Peyer's patch (tissue), 4 donors: ENCODE measurements around the gene ARL5C. TPM values are rescaled to one million over a fixed set of nuclear protein-coding genes. Genes with fewer than 3 reads are reported as not detected.

Source experiments
- DNase-seq, 3 donors: peaks; one replicate each; pipeline ENCODE4 v3.0.0-alpha.2; 2017 to 2019
- H3K27ac ChIP-seq, 4 donors: fragments of 200-600 bp; sonication (generic); one replicate each; pipeline ENCODE4 v1.5.1; 2016 to 2019
- H3K27me3 ChIP-seq, 2 donors: fragments of 200-600 bp; sonication (generic); one replicate each; pipeline ENCODE4 v1.5.1; 2019
- H3K36me3 ChIP-seq, 3 donors: fragments of 200-600 bp; sonication (generic); one replicate each; pipeline ENCODE4 v1.5.1; 2016 to 2019
- H3K4me1 ChIP-seq, 4 donors: fragments of 200-600 bp; sonication (generic); one replicate each; pipeline ENCODE4 v1.5.1; 2016 to 2019
- H3K4me3 ChIP-seq, 4 donors: fragments of 200-600 bp; sonication (generic); 1 replicate in 3 of 4; 2 replicates in 1 of 4; pipeline ENCODE4 v1.5.1; 2016 to 2019; ENCODE audit warnings: mild to moderate bottlenecking in 1 of 4
- H3K9me3 ChIP-seq, 4 donors: fragments of 200-600 bp; sonication (generic); one replicate each; pipeline ENCODE4 v1.5.1; 2016 to 2019; ENCODE audit warnings: mild to moderate bottlenecking in 1 of 4
- CTCF ChIP-seq, 6 experiments: fragments of 450-650 bp in 4 of 6; fragments of 200-600 bp in 2 of 6; sonication (generic) in 1 of 6; IDR thresholded peaks; one replicate each; pipeline ENCODE4 v1.5.1; 2017 to 2019; ENCODE audit warnings: antibody characterized with exemption in 6 of 6, mild to moderate bottlenecking in 3 of 6, moderate library complexity in 1 of 6
- POLR2A ChIP-seq, 2 donors: fragments of 450-650 bp; IDR thresholded peaks; one replicate each; pipeline ENCODE4 v1.5.1; 2017; ENCODE audit warnings: antibody characterized with exemption in 2 of 2, mild to moderate bottlenecking in 2 of 2, moderate library complexity in 2 of 2
- total RNA-seq, 4 donors: library from RNA; depleted of rRNA; stranded (reverse); fragments of >200 nt; gene quantifications; one replicate each; pipeline ENCODE4 v1.1.0, GENCODE V29; 2016

Gene ARL5C
- total RNA-seq, 4 donors from 2014 or later = not detected

GRCh38 chr17:39200957-39201510, 35.1 kb upstream of the ARL5C start:
- H3K27me3 ChIP-seq = no peaks in the 10 kb centered on the region
- H3K4me3 ChIP-seq = peak overlapping the region; percentile 62 to 92 (median 76)
- no peak for TF ChIP-seq POLR2A (IDR thresholded peaks at IDR 0.05)
- TF ChIP-seq CTCF (IDR thresholded peaks at IDR 0.05) = no peak
- H3K27ac ChIP-seq = peak overlapping the region; percentile 92 to 98 (median 93)
- H3K36me3 ChIP-seq = peaks cover 0 to 42% (median 0%) of the 10 kb centered on the region in 3 donors
- DNase-seq = no peak
- H3K9me3 ChIP-seq = no peaks in the 10 kb centered on the region
- H3K4me1 ChIP-seq = peaks cover 0 to 30% (median 18%) of the 10 kb centered on the region in 4 donors

- Histone ChIP-seq H3K27ac (peak within 1 kb of the TSS; percentile 92 to 98 (median 93)), H3K4me3 (peak within 1 kb of the TSS; percentile 62 to 92 (median 76)), H3K4me1 (peaks cover 0 to 30% (median 21%) of the 10 kb centered on the region in 4 donors), H3K36me3 (peaks cover 0 to 41% (median 0%) of the 10 kb centered on the region in 3 donors), H3K27me3 (no peaks in the 10 kb centered on the region), H3K9me3 (no peaks in the 10 kb centered on the region)
- TF ChIP-seq CTCF (IDR thresholded peaks at IDR 0.05) (peak in 1 of 6 experiments; percentile 3), POLR2A (IDR thresholded peaks at IDR 0.05) (peak; percentile 30 to 40)
- DNase-seq = peak; percentile 74 to 89 (median 85)
These were observed 34.3 kb upstream of the ARL5C start, which contains the start of gene RPL19 for GRCh38 chr17:39200070-39200879. RPL19 (plus strand) TSS chr17:39200283; CDS start chr17:39200345, 62 bp downstream.

GRCh38 chr17:39199820-39200069, 33.8 kb upstream of the ARL5C start:
- peaks cover 0 to 30% (median 21%) of the 10 kb centered on the region in 4 donors for H3K4me1 ChIP-seq
- peak overlapping the region; percentile 92 to 98 (median 93) for H3K27ac ChIP-seq
- H3K36me3 ChIP-seq = peaks cover 0 to 36% (median 0%) of the 10 kb centered on the region in 3 donors
- H3K27me3 ChIP-seq = no peaks in the 10 kb centered on the region
- no peaks in the 10 kb centered on the region for H3K9me3 ChIP-seq
- TF ChIP-seq CTCF (IDR thresholded peaks at IDR 0.05) (no peak), POLR2A (IDR thresholded peaks at IDR 0.05) (peak in 1 of 2 donors; percentile 22)
- peak; percentile 84 to 96 (median 89) for DNase-seq
- peak overlapping the region; percentile 62 to 92 (median 76) for H3K4me3 ChIP-seq

GRCh38 chr17:39198186-39198566, 32.2 kb upstream of the ARL5C start:
- Histone ChIP-seq H3K36me3 (peaks cover 0 to 20% (median 0%) of the 10 kb centered on the region in 3 donors), H3K27ac (peak overlapping the region in 3 of 4 donors; percentile 65 to 79 (median 65)), H3K4me3 (peak overlapping the region; percentile 62 to 72 (median 68)), H3K4me1 (peaks cover 0 to 30% (median 21%) of the 10 kb centered on the region in 4 donors), H3K9me3 (no peaks in the 10 kb centered on the region), H3K27me3 (no peaks in the 10 kb centered on the region)
- no peak for DNase-seq
- TF ChIP-seq POLR2A (IDR thresholded peaks at IDR 0.05) (no peak), CTCF (IDR thresholded peaks at IDR 0.05) (no peak)

GRCh38 chr17:39197380-39198185, 31.6 kb upstream of the ARL5C start, which contains the start of gene CACNB1:
CACNB1 (minus strand) TSS chr17:39197669; CDS start chr17:39197495, 174 bp downstream.
- no peaks in the 10 kb centered on the region for H3K9me3 ChIP-seq
- peaks cover 0 to 30% (median 21%) of the 10 kb centered on the region in 4 donors for H3K4me1 ChIP-seq
- peak within 1 kb of the TSS; percentile 52 to 79 (median 65) for H3K27ac ChIP-seq
- DNase-seq = peak; percentile 74 to 87 (median 76)
- H3K4me3 ChIP-seq = peak within 1 kb of the TSS; percentile 62 to 72 (median 68)
- TF ChIP-seq CTCF (IDR thresholded peaks at IDR 0.05) = no peak
- peak in 1 of 2 donors; percentile 25 for TF ChIP-seq POLR2A (IDR thresholded peaks at IDR 0.05)
- no peaks in the 10 kb centered on the region for H3K27me3 ChIP-seq
- H3K36me3 ChIP-seq = peaks cover 0 to 14% (median 0%) of the 10 kb centered on the region in 3 donors
